ENCODE results near the gene CHD2. TPM values are rescaled to one million over a fixed set of nuclear protein-coding genes. Genes with fewer than 3 reads are reported as not detected.

Gene CHD2
- total RNA-seq, 1 experiment from 2014 or later = 63.3 TPM

- H3K18ac ChIP-seq (ENCODE audit: insufficient read length, low read depth, low read length) = no peak overlapping the region
- no peak overlapping the region for H3T11ph ChIP-seq (ENCODE audit: low read length)
- H2BK12ac ChIP-seq (ENCODE audit: insufficient read length, low read depth, low read length) = no peak overlapping the region
- WGBS (ENCODE audit: extremely low coverage, insufficient read length, low lambda C conversion rate) = no CpG with 5 or more reads among the region's 6 CpGs
- H3K9ac ChIP-seq (ENCODE audit: extremely low read depth, insufficient read length, low read length) = no peak overlapping the region
- no peak overlapping the region for H3K27ac ChIP-seq (ENCODE audit: insufficient read length, low read depth, low read length)
- no peak overlapping the region for H3K14ac ChIP-seq (ENCODE audit: insufficient read depth, low read length)
- no peaks in the 10 kb centered on the region for H3K27me3 ChIP-seq (ENCODE audit: insufficient read depth, low read length)
- no peaks in the 10 kb centered on the region for H3K9me3 Mint-ChIP-seq
- no peak overlapping the region for H3K4me2 ChIP-seq (ENCODE audit: insufficient read depth, insufficient read length, low read length)
- H3K4me1 Mint-ChIP-seq = peaks cover 5 to 9% of the 10 kb centered on the region in 2 experiments; a peak in 2 of 4 replicates
- no peak overlapping the region for H2BK15ac ChIP-seq (ENCODE audit: low read depth, low read length)
- no peaks in the 10 kb centered on the region for H3K79me2 ChIP-seq (ENCODE audit: insufficient read depth, low read length)
- no peaks in the 10 kb centered on the region for H3K9me3 ChIP-seq (ENCODE audit: control insufficient read depth, low read depth, low read length)
- H4K20me1 ChIP-seq (ENCODE audit: control insufficient read depth, insufficient read depth, insufficient read length) = no peaks in the 10 kb centered on the region
- no peaks in the 10 kb centered on the region for H3K27me3 Mint-ChIP-seq (ENCODE audit: low read depth)
- H3K4me1 ChIP-seq (ENCODE audit: insufficient read depth, low read length) = no peaks in the 10 kb centered on the region
- no peaks in the 10 kb centered on the region for H3K23me2 ChIP-seq (ENCODE audit: insufficient read length, low read depth, low read length, poor library complexity, severe bottlenecking)
- no peak overlapping the region for H3K4me3 Mint-ChIP-seq
- no peak overlapping the region for H3K23ac ChIP-seq (ENCODE audit: insufficient read length, low read depth, low read length)
- peaks cover 6% of the 10 kb centered on the region for H3K79me1 ChIP-seq (ENCODE audit: insufficient read depth, low read depth, low read length, poor library complexity, severe bottlenecking)
- H4K91ac ChIP-seq (ENCODE audit: insufficient read length, low read depth, low read length) = no peak overlapping the region
- peaks cover 56 to 96% (median 83%) of the 10 kb centered on the region in 3 experiments for H3K36me3 Mint-ChIP-seq (ENCODE audit: insufficient read depth in 1 of 3, low read depth in 3 of 3)
- no peak overlapping the region for H3K56ac ChIP-seq (ENCODE audit: insufficient read length, low read depth, low read length)
- H3K4ac ChIP-seq (ENCODE audit: low read depth, low read length) = no peak overlapping the region
- no peak overlapping the region for H2AFZ ChIP-seq (ENCODE audit: low read length)
- no peak for DNase-seq
- H2BK5ac ChIP-seq (ENCODE audit: insufficient read length, low read length) = no peak overlapping the region
- no peak overlapping the region for H4K8ac ChIP-seq (replicated peaks; ENCODE audit: insufficient read length, low read depth, low read length)
- H4K5ac ChIP-seq (ENCODE audit: insufficient read length, low read depth, low read length) = no peak overlapping the region
- H2BK120ac ChIP-seq (ENCODE audit: low read depth, low read length, poor library complexity, severe bottlenecking) = no peak overlapping the region
- peak overlapping the region in 2 of 3 experiments; percentile 58 to 90; a peak in 3 of 7 replicates for H3K27ac Mint-ChIP-seq
- TF ChIP-seq CTCF (conservative IDR thresholded peaks at IDR 0.05) = no peak
- H2AK5ac ChIP-seq (ENCODE audit: insufficient read length, low read length) = no peak overlapping the region
- H2BK20ac ChIP-seq (ENCODE audit: low read depth, low read length, poor library complexity, severe bottlenecking) = no peak overlapping the region
Measured at GRCh38 chr15:92929002-92929401, 28.9 kb downstream of the CHD2 start.

All from H9 (cell line).